Keratinocyte (primary cell): ENCODE data around the gene GNPAT. TPM values are rescaled to one million over a fixed set of nuclear protein-coding genes. Genes with fewer than 3 reads are reported as not detected.

Experiments used
- DNase-seq: peaks from one replicate; pipeline ENCODE4 v3.0.0-alpha.2; 2011; ENCODE audit warnings: low read depth, missing footprints, low spot score
- FAIRE-seq: peaks from 2 replicates; lab custom pipeline; 2011; peaks lifted over from hg19 to GRCh38; lab: Jason Lieb, UNC
- H2AFZ ChIP-seq: 2 replicates; pipeline ENCODE4 v1.6.0; 2012; ENCODE audit warnings: low read length, control low read depth, inconsistent platforms; ENCODE audit not compliant: control insufficient read depth
- H3K27ac ChIP-seq: 2 replicates; pipeline ENCODE4 v1.5.1; 2011; ENCODE audit warnings: low read length; ENCODE audit not compliant: control insufficient read depth, insufficient read depth
- H3K27me3 ChIP-seq: 3 replicates; pipeline ENCODE4 v1.6.0; 2011; ENCODE audit warnings: low read length; ENCODE audit not compliant: control insufficient read depth, insufficient read depth; ENCODE audit errors: extremely low read depth
- H3K36me3 ChIP-seq, 2 experiments: 2 replicates in 1 of 2; 3 replicates in 1 of 2; pipeline ENCODE4 v1.5.1; 2011; ENCODE audit warnings: low read length in 2 of 2, mild to moderate bottlenecking in 1 of 2; ENCODE audit not compliant: control insufficient read depth in 2 of 2, insufficient read depth in 2 of 2; ENCODE audit errors: extremely low read depth in 1 of 2
- H3K4me1 ChIP-seq: 3 replicates; pipeline ENCODE4 v1.5.1; 2011; ENCODE audit warnings: low read length; ENCODE audit not compliant: control insufficient read depth, insufficient read depth; ENCODE audit errors: extremely low read depth
- H3K4me2 ChIP-seq: 3 replicates; pipeline ENCODE4 v1.6.0; 2011; ENCODE audit warnings: low read depth, low read length; ENCODE audit not compliant: control insufficient read depth, insufficient read depth; ENCODE audit errors: extremely low read depth
- H3K4me3 ChIP-seq, 3 experiments: fragments of 200-600 bp in 1 of 3; sonication (generic) in 1 of 3; 2 replicates in 2 of 3; 3 replicates in 1 of 3; pipeline ENCODE4 v1.5.1; 2011 to 2016; ENCODE audit warnings: low read length in 3 of 3, mild to moderate bottlenecking in 3 of 3, control low read depth in 2 of 3, inconsistent platforms in 1 of 3, low read depth in 1 of 3, mixed read lengths in 1 of 3, mixed run types in 1 of 3, moderate library complexity in 1 of 3; ENCODE audit not compliant: control insufficient read depth in 2 of 3, insufficient read depth in 2 of 3; ENCODE audit errors: extremely low read depth in 1 of 3
- H3K79me2 ChIP-seq: 2 replicates; pipeline ENCODE4 v1.6.0; 2012; ENCODE audit warnings: low read length; ENCODE audit not compliant: control insufficient read depth, insufficient read depth
- H3K9ac ChIP-seq: 3 replicates; pipeline ENCODE4 v1.6.0; 2011; ENCODE audit warnings: low read length; ENCODE audit not compliant: control insufficient read depth, insufficient read depth; ENCODE audit errors: extremely low read depth
- H3K9me1 ChIP-seq: 3 replicates; pipeline ENCODE4 v1.6.0; 2011; ENCODE audit warnings: low read length; ENCODE audit not compliant: control insufficient read depth, insufficient read depth; ENCODE audit errors: extremely low read depth
- H3K9me3 ChIP-seq: 2 replicates; pipeline ENCODE4 v1.5.1; 2012; ENCODE audit warnings: low read depth, low read length; ENCODE audit not compliant: control insufficient read depth
- H4K20me1 ChIP-seq: 3 replicates; pipeline ENCODE4 v1.6.0; 2011; ENCODE audit warnings: low read length; ENCODE audit not compliant: control insufficient read depth, insufficient read depth; ENCODE audit errors: extremely low read depth
- CTCF ChIP-seq, 3 experiments: IDR thresholded peaks in 1 of 3; conservative IDR thresholded peaks in 1 of 3; optimal IDR thresholded peaks in 1 of 3; 2 replicates in 2 of 3; 3 replicates in 1 of 3; pipeline versions ENCODE3 to v1.5.1; 2011; ENCODE audit warnings: low read length in 3 of 3, mild to moderate bottlenecking in 3 of 3, moderate library complexity in 2 of 3, control low read depth in 1 of 3, inconsistent platforms in 1 of 3; ENCODE audit not compliant: insufficient read depth in 2 of 3; ENCODE audit errors: extremely low read depth in 1 of 3
- EZH2 ChIP-seq: IDR thresholded peaks from one replicate; pipeline ENCODE4 v1.6.1; 2012; ENCODE audit warnings: inconsistent platforms, mild to moderate bottlenecking, low read length, moderate library complexity
- dilution Hi-C: fragments of 300-500 bp; cut with MboI; formaldehyde crosslinking; loops from one replicate; pipeline ENCODE4 v1.7.0; 2020; ENCODE audit warnings: low sequenced_read_pairs; ENCODE audit not compliant: extremely low pct_ligation_motif_present
- polyA plus RNA-seq, 5 experiments: library from polyadenylated mRNA; depleted of rRNA in 3 of 5; stranded (reverse) in 3 of 5; stranded (forward) in 1 of 5; unstranded in 1 of 5; fragments of >200 nt; gene quantifications; 1 replicate in 1 of 5; 2 replicates in 3 of 5; 3 replicates in 1 of 5; pipeline versions ENCODE4 v1.2.1 to v1.2.3, GENCODE V29; 2011 to 2012; ENCODE audit warnings: missing spikeins in 2 of 5, low read depth in 1 of 5, low replicate concordance in 1 of 5

The GNPAT gene
- polyA plus RNA-seq, 1 donor (not counting 4 experiments of a cell fraction or from before 2014, with no cell fraction given) = 39.9 TPM

GRCh38 chr1:231196728-231197127 lies 44.3 kb upstream of the GNPAT start:
- H3K27me3 ChIP-seq = peaks cover 28% of the 10 kb centered on the region
- FAIRE-seq (no peak), DNase-seq (no peak)
- no peaks in the 10 kb centered on the region for H3K79me2 ChIP-seq
- no peaks in the 10 kb centered on the region for H3K9me3 ChIP-seq
- H3K36me3 ChIP-seq = no peaks in the 10 kb centered on the region
- dilution Hi-C loops = no loop called here
- no peaks in the 10 kb centered on the region for H3K9me1 ChIP-seq
- H3K4me3 ChIP-seq = no peak overlapping the region
- H3K4me1 ChIP-seq = no peaks in the 10 kb centered on the region
- no peak for TF ChIP-seq CTCF (optimal IDR thresholded peaks at IDR 0.05 in 1 of 3, IDR thresholded peaks at IDR 0.05 in 1 of 3, conservative IDR thresholded peaks at IDR 0.05 in 1 of 3; ENCODE audit: extremely low read depth in 1 of 3, insufficient read depth in 2 of 3, low read length in 3 of 3)
- TF ChIP-seq EZH2 = no peak
- H2AFZ ChIP-seq = no peak overlapping the region
- no peaks in the 10 kb centered on the region for H4K20me1 ChIP-seq
- no peak overlapping the region for H3K9ac ChIP-seq
- H3K4me2 ChIP-seq = no peak overlapping the region
- H3K27ac ChIP-seq = no peak overlapping the region

- Histone ChIP-seq H3K4me3 (no peak overlapping the region), H3K27me3 (peaks cover 38% of the 10 kb centered on the region), H3K36me3 (no peaks in the 10 kb centered on the region), H2AFZ (no peak overlapping the region), H3K9ac (no peak overlapping the region), H4K20me1 (no peaks in the 10 kb centered on the region), H3K4me2 (no peak overlapping the region), H3K79me2 (no peaks in the 10 kb centered on the region), H3K9me3 (no peaks in the 10 kb centered on the region), H3K27ac (no peak overlapping the region), H3K9me1 (no peaks in the 10 kb centered on the region), H3K4me1 (no peaks in the 10 kb centered on the region)
- no peak for DNase-seq
- dilution Hi-C loops = no loop called here
- TF ChIP-seq EZH2 (no peak), CTCF (optimal IDR thresholded peaks at IDR 0.05 in 1 of 3, IDR thresholded peaks at IDR 0.05 in 1 of 3, conservative IDR thresholded peaks at IDR 0.05 in 1 of 3; ENCODE audit: extremely low read depth in 1 of 3, insufficient read depth in 2 of 3, low read length in 3 of 3) (no peak)
- FAIRE-seq = no peak
These were observed 41.1 kb upstream of the GNPAT start for GRCh38 chr1:231199868-231200267.
